ENCODE data around the gene HSD17B8.

The HSD17B8 gene

DNA sequence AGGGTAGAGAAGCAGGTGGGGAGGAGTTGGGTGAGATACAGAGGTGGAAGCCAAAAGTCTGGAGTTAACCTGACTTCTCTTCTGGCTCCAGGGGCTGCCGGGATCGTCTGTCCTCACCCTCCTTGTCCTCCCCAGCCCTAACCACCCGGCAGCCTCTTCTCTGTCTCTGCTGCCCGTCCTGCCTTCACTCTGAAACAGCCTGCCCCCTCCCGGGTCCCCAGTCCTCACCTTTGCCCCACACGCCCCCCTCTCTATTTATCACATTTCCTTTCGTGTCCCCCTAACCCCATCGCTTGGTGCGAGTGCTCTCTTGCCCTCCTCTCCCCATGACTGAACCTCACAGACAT is 9.5 kb downstream of the HSD17B8 start:
- H3K4me2 ChIP-seq (ENCODE audit: low read length): no peak overlapping the region
- H3K27ac ChIP-seq (ENCODE audit: low read depth, low read length, poor library complexity, severe bottlenecking): no peak overlapping the region
- H3K27me3 ChIP-seq (ENCODE audit: insufficient read depth, low read length): 0 out of 2 replicates have a peak, but pooled peaks cover 3% of the 10 kb centered on the region
- no peak overlapping the region for H3K4me3 ChIP-seq (ENCODE audit: low read depth, low read length, poor library complexity, severe bottlenecking)
- H3K9me3 ChIP-seq (ENCODE audit: low read length): no peaks in the 10 kb centered on the region
- H4K20me1 ChIP-seq (ENCODE audit: insufficient read depth, low read length): no peaks in the 10 kb centered on the region
- peaks cover 4% of the 10 kb centered on the region for H3K4me1 ChIP-seq (ENCODE audit: insufficient read depth, low read length, severe bottlenecking)
- peaks cover 14% of the 10 kb centered on the region for H3K36me3 ChIP-seq (ENCODE audit: insufficient read depth, low read length)
- H2AFZ ChIP-seq (ENCODE audit: low read length): no peak overlapping the region
- no peaks in the 10 kb centered on the region for H3K79me2 ChIP-seq (ENCODE audit: insufficient read depth, low read length)
- no peaks in the 10 kb centered on the region for H3F3A ChIP-seq (ENCODE audit: insufficient read depth, low read length)
- TF ChIP-seq, protein P1, sequence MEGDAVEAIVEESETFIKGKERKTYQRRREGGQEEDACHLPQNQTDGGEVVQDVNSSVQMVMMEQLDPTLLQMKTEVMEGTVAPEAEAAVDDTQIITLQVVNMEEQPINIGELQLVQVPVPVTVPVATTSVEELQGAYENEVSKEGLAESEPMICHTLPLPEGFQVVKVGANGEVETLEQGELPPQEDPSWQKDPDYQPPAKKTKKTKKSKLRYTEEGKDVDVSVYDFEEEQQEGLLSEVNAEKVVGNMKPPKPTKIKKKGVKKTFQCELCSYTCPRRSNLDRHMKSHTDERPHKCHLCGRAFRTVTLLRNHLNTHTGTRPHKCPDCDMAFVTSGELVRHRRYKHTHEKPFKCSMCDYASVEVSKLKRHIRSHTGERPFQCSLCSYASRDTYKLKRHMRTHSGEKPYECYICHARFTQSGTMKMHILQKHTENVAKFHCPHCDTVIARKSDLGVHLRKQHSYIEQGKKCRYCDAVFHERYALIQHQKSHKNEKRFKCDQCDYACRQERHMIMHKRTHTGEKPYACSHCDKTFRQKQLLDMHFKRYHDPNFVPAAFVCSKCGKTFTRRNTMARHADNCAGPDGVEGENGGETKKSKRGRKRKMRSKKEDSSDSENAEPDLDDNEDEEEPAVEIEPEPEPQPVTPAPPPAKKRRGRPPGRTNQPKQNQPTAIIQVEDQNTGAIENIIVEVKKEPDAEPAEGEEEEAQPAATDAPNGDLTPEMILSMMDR (IDR thresholded peaks at IDR 0.05; ENCODE audit: low read length): no peak
- TF ChIP-seq EZH2 (IDR thresholded peaks at IDR 0.05; ENCODE audit: borderline replicate concordance, low read length): no peak
- H3K9me2 ChIP-seq (ENCODE audit: low read depth, low read length): no peaks in the 10 kb centered on the region
- no peak overlapping the region for H3K9ac ChIP-seq (ENCODE audit: low read length)

DNA sequence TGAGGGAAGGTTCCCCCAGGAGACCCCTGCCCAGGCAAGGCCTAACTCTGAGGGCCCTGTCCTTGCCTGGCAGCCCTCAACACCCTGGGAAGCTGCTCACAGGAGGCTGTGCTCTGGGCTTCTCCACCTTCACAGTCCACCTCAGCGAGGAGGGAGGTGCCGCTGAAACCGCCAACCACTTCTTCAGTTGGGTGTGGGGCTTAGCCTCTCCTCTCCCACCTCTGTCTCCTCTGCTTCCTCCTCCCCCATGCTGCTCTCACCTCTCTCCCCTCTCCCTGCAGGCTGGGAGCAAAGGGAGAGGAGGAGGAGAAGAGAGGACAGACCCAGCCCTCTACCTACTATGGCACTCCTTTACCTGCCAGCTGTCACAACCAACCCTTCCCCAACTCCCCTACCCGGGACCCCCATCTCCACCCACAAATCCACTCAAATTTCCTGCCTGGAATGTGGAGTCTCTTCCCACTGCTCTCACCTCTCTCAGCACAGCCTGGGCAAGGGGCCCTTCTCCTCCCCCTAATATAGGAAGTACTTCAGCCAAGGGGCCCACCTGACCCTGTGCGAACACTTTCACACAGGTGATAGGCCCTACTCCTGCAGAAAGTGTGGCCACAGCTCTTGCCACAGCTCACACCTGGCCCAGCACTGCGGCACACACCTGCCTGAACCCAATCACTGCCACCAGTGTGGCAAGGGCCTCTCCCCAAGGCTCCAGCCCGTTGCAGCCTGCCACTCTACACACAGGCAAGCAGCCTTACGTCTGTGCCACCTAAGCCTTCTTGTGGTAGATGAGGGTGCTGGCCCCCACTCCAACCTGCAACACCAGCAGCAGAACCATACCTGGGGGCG is 11.0 kb downstream of the HSD17B8 start:
- H3K4me1 ChIP-seq (ENCODE audit: insufficient read depth, low read length, severe bottlenecking): no peaks in the 10 kb centered on the region
- H3F3A ChIP-seq (ENCODE audit: insufficient read depth, low read length): no peaks in the 10 kb centered on the region
- no peaks in the 10 kb centered on the region for H3K9me3 ChIP-seq (ENCODE audit: low read length)
- H3K9ac ChIP-seq (ENCODE audit: low read length): no peak overlapping the region
- H4K20me1 ChIP-seq (ENCODE audit: insufficient read depth, low read length): no peaks in the 10 kb centered on the region
- no peak overlapping the region for H2AFZ ChIP-seq (ENCODE audit: low read length)
- TF ChIP-seq EZH2 (IDR thresholded peaks at IDR 0.05; ENCODE audit: borderline replicate concordance, low read length): no peak
- TF ChIP-seq, protein P1 (IDR thresholded peaks at IDR 0.05; ENCODE audit: low read length): no peak
- no peak overlapping the region for H3K4me3 ChIP-seq (ENCODE audit: low read depth, low read length, poor library complexity, severe bottlenecking)
- no peak overlapping the region for H3K4me2 ChIP-seq (ENCODE audit: low read length)
- H3K9me2 ChIP-seq (ENCODE audit: low read depth, low read length): no peaks in the 10 kb centered on the region
- no peaks in the 10 kb centered on the region for H3K79me2 ChIP-seq (ENCODE audit: insufficient read depth, low read length)
- H3K27me3 ChIP-seq (ENCODE audit: insufficient read depth, low read length): 0 out of 2 replicates have a peak, but pooled peaks cover 3% of the 10 kb centered on the region
- H3K27ac ChIP-seq (ENCODE audit: low read depth, low read length, poor library complexity, severe bottlenecking): no peak overlapping the region
- H3K36me3 ChIP-seq (ENCODE audit: insufficient read depth, low read length): peaks cover 4% of the 10 kb centered on the region; the same call in 1 of the 2 replicates

- no peak overlapping the region for H3K9ac ChIP-seq (ENCODE audit: low read length)
- 0 out of 2 replicates have a peak, but pooled peaks cover 3% of the 10 kb centered on the region for H3K27me3 ChIP-seq (ENCODE audit: insufficient read depth, low read length)
- H2AFZ ChIP-seq (ENCODE audit: low read length): no peak overlapping the region
- no peak overlapping the region for H3K27ac ChIP-seq (ENCODE audit: low read depth, low read length, poor library complexity, severe bottlenecking)
- no peaks in the 10 kb centered on the region for H3K9me2 ChIP-seq (ENCODE audit: low read depth, low read length)
- no peaks in the 10 kb centered on the region for H3K79me2 ChIP-seq (ENCODE audit: insufficient read depth, low read length)
- H3K4me3 ChIP-seq (ENCODE audit: low read depth, low read length, poor library complexity, severe bottlenecking): no peak overlapping the region
- H3K36me3 ChIP-seq (ENCODE audit: insufficient read depth, low read length): no peaks in the 10 kb centered on the region; the same call in 1 of the 2 replicates
- no peaks in the 10 kb centered on the region for H3K9me3 ChIP-seq (ENCODE audit: low read length)
- no peaks in the 10 kb centered on the region for H4K20me1 ChIP-seq (ENCODE audit: insufficient read depth, low read length)
- no peak for TF ChIP-seq EZH2 (IDR thresholded peaks at IDR 0.05; ENCODE audit: borderline replicate concordance, low read length)
- TF ChIP-seq, protein P1 (IDR thresholded peaks at IDR 0.05; ENCODE audit: low read length): no peak
- H3F3A ChIP-seq (ENCODE audit: insufficient read depth, low read length): no peaks in the 10 kb centered on the region
- no peak overlapping the region for H3K4me2 ChIP-seq (ENCODE audit: low read length)
- no peaks in the 10 kb centered on the region for H3K4me1 ChIP-seq (ENCODE audit: insufficient read depth, low read length, severe bottlenecking)
These were observed 11.7 kb downstream of the HSD17B8 start for GRCh38 chr6:33216117-33216649.

Measured in OCI-LY1 (cell line).